ENCODE measurements around the gene ANO10. TPM values are rescaled to one million over a fixed set of nuclear protein-coding genes. Genes with fewer than 3 reads are reported as not detected.

The ANO10 gene
- total and polyA plus RNA-seq, 7 donors, result 10.3 to 18.8 (median 13.1) TPM

GRCh38 chr3:43448098-43448497 is 173.7 kb downstream of the ANO10 start:
- DNase-seq (no peak), ATAC-seq (no peak)
- Histone ChIP-seq H3K4me3 (no peak overlapping the region), H3K27me3 (ENCODE audit: insufficient read depth in 3 of 3, low read length in 2 of 3) (no peaks in the 10 kb centered on the region), H3K4me1 (no peaks in the 10 kb centered on the region), H3K36me3 (ENCODE audit: insufficient read depth in 1 of 2, low read depth in 1 of 2) (no peaks in the 10 kb centered on the region), H3K9me3 (no peaks in the 10 kb centered on the region), H3K27ac (no peak overlapping the region)
- 97 to 100% (median 100%) methylated on average over 1 of the region's 1 CpG for WGBS, 3 donors
- no peak for TF ChIP-seq CTCF (IDR thresholded peaks at IDR 0.05)
- intact Hi-C loops (cut with DNase I), result no loop called here

GRCh38 chr3:43445820-43446219 is 176.0 kb downstream of the ANO10 start:
- no peak for TF ChIP-seq CTCF (IDR thresholded peaks at IDR 0.05)
- H3K27ac ChIP-seq, result no peak overlapping the region
- no peaks in the 10 kb centered on the region for H3K27me3 ChIP-seq (ENCODE audit: insufficient read depth in 3 of 3, low read length in 2 of 3)
- H3K4me3 ChIP-seq, result no peak overlapping the region
- DNase-seq, result no peak
- no peaks in the 10 kb centered on the region for H3K4me1 ChIP-seq
- 66 to 77% (median 73%) methylated on average over 4 of the region's 4 CpGs for WGBS, 3 donors
- intact Hi-C loops (cut with DNase I), result no loop called here
- no peak for ATAC-seq
- H3K36me3 ChIP-seq (ENCODE audit: insufficient read depth in 1 of 2, low read depth in 1 of 2), result no peaks in the 10 kb centered on the region
- no peaks in the 10 kb centered on the region for H3K9me3 ChIP-seq

GRCh38 chr3:43442872-43443395 is 178.9 kb downstream of the ANO10 start:
- Histone ChIP-seq H3K36me3 (ENCODE audit: insufficient read depth in 1 of 2, low read depth in 1 of 2) (no peaks in the 10 kb centered on the region), H3K4me3 (no peak overlapping the region), H3K9me3 (peaks cover 9% of the 10 kb centered on the region), H3K27me3 (ENCODE audit: insufficient read depth in 3 of 3, low read length in 2 of 3) (no peaks in the 10 kb centered on the region), H3K4me1 (no peaks in the 10 kb centered on the region), H3K27ac (no peak overlapping the region)
- ATAC-seq (no peak), DNase-seq (no peak)
- TF ChIP-seq CTCF (IDR thresholded peaks at IDR 0.05), result no peak
- intact Hi-C loops (cut with DNase I), result no loop called here
- 85 to 97% (median 92%) methylated on average over 2 of the region's 2 CpGs for WGBS, 3 donors

- no peaks in the 10 kb centered on the region for H3K27me3 ChIP-seq (ENCODE audit: insufficient read depth in 3 of 3, low read length in 2 of 3)
- H3K4me1 ChIP-seq, result no peaks in the 10 kb centered on the region
- peaks cover 11% of the 10 kb centered on the region for H3K9me3 ChIP-seq
- no peak for TF ChIP-seq CTCF (IDR thresholded peaks at IDR 0.05)
- 94 to 96% (median 95%) methylated on average over 3 of the region's 3 CpGs for WGBS, 3 donors
- ATAC-seq (no peak), DNase-seq (no peak)
- intact Hi-C loops (cut with DNase I), result no loop called here
- H3K36me3 ChIP-seq (ENCODE audit: insufficient read depth in 1 of 2, low read depth in 1 of 2), result peaks cover 0 to 4% of the 10 kb centered on the region in 2 donors
- H3K4me3 ChIP-seq, result no peak overlapping the region
- H3K27ac ChIP-seq, result no peak overlapping the region
Observed at GRCh38 chr3:43436507-43437140, 185.2 kb downstream of the ANO10 start.

GRCh38 chr3:43435706-43436105 is 186.1 kb downstream of the ANO10 start:
- ATAC-seq, result no peak
- Histone ChIP-seq H3K9me3 (peaks cover 11% of the 10 kb centered on the region), H3K27ac (no peak overlapping the region), H3K4me3 (no peak overlapping the region), H3K27me3 (ENCODE audit: insufficient read depth in 3 of 3, low read length in 2 of 3) (no peaks in the 10 kb centered on the region), H3K4me1 (no peaks in the 10 kb centered on the region), H3K36me3 (ENCODE audit: insufficient read depth in 1 of 2, low read depth in 1 of 2) (peaks cover 0 to 4% of the 10 kb centered on the region in 2 donors)
- no peak for TF ChIP-seq CTCF (IDR thresholded peaks at IDR 0.05)
- no peak for DNase-seq
- intact Hi-C loops (cut with DNase I), result no loop called here
